Natural killer cell (primary cell): ENCODE data around the gene APC. TPM values are rescaled to one million over a fixed set of nuclear protein-coding genes. Genes with fewer than 3 reads are reported as not detected.

Source experiments
- ATAC-seq, 3 donors: fragments of 150-1000 bp in 2 of 3; fragments of 200-7000 bp in 1 of 3; cut with Tn5 transposase; 1 replicate in 1 of 3; 2 replicates in 2 of 3; pipeline ENCODE4 v1.10.0; 2021; ENCODE audit warnings: mild to moderate bottlenecking in 2 of 3, moderate library complexity in 2 of 3
- DNase-seq, 2 donors: peaks; one replicate each; pipeline versions ENCODE4 v3.0.0 to v3.0.0-alpha.2; 2013 to 2021; ENCODE audit warnings: mixed read lengths in 1 of 2
- H3K27ac ChIP-seq: one replicate; pipeline ENCODE4 v1.5.1; 2013; ENCODE audit warnings: mild to moderate bottlenecking, low read length
- H3K27me3 ChIP-seq: one replicate; pipeline ENCODE4 v1.6.1; 2013; ENCODE audit warnings: low read length; ENCODE audit not compliant: control insufficient read depth, insufficient read depth
- H3K36me3 ChIP-seq: one replicate; pipeline ENCODE4 v1.6.1; 2013; ENCODE audit warnings: low read length; ENCODE audit not compliant: control insufficient read depth, insufficient read depth
- H3K4me1 ChIP-seq: one replicate; pipeline ENCODE4 v1.6.1; 2013; ENCODE audit warnings: low read length; ENCODE audit not compliant: control insufficient read depth, insufficient read depth
- H3K4me3 ChIP-seq: one replicate; pipeline ENCODE4 v1.5.1; 2013; ENCODE audit warnings: low read length
- H3K9me3 ChIP-seq: one replicate; pipeline ENCODE4 v1.6.1; 2013; ENCODE audit warnings: low read length; ENCODE audit not compliant: control insufficient read depth, insufficient read depth
- H3K27ac Mint-ChIP-seq, 2 donors: one replicate each; pipeline ENCODE4 v1.8.0; 2022; ENCODE audit warnings: mild to moderate bottlenecking in 2 of 2, mixed read lengths in 2 of 2, moderate library complexity in 1 of 2
- H3K27me3 Mint-ChIP-seq, 2 donors: one replicate each; pipeline ENCODE4 v1.8.0; 2022; ENCODE audit warnings: low read depth in 2 of 2, mixed read lengths in 2 of 2
- H3K36me3 Mint-ChIP-seq: one replicate; pipeline ENCODE4 v1.8.0; 2022; ENCODE audit warnings: mixed read lengths
- H3K4me1 Mint-ChIP-seq, 2 donors: one replicate each; pipeline ENCODE4 v1.8.0; 2022; ENCODE audit warnings: mixed read lengths in 2 of 2
- H3K4me3 Mint-ChIP-seq: one replicate; pipeline ENCODE4 v1.8.0; 2022; ENCODE audit warnings: mild to moderate bottlenecking, moderate library complexity, mixed read lengths
- H3K9me3 Mint-ChIP-seq, 2 donors: one replicate each; pipeline ENCODE4 v1.8.0; 2022; ENCODE audit warnings: mixed read lengths in 2 of 2
- WGBS: methylation state at CpG from one replicate; pipeline ENCODE4 v1.1.7; 2013; ENCODE audit warnings: missing lambda C conversion rate; ENCODE audit not compliant: insufficient coverage; 5-methylcytosine and 5-hydroxymethylcytosine counted together
- intact Hi-C: fragments of 100-400 bp; cut with micrococcal nuclease; formaldehyde crosslinking; loops from one replicate; pipeline ENCODE4 v1.14.2; 2022
- total RNA-seq, 4 donors: library from RNA; stranded (reverse); fragments of 120-200 nt in 1 of 4; gene quantifications; one replicate each; pipeline versions ENCODE4 v1.2.3 to v1.2.4, GENCODE V29; 2013 to 2022
- TF ChIP-seq, protein P1 (sequence below): fragments of 200-600 bp; IDR thresholded peaks from one replicate; pipeline ENCODE4 v1.8.0; 2022; ENCODE audit warnings: antibody characterized with exemption

The APC gene
- total RNA-seq, 3 donors from 2014 or later (not counting 1 experiment from before 2014, with no cell fraction given) = 40.1 to 52.3 (median 49.0) TPM

- H3K36me3 Mint-ChIP-seq = peaks cover 1% of the 10 kb centered on the region
- TF ChIP-seq, protein P1, sequence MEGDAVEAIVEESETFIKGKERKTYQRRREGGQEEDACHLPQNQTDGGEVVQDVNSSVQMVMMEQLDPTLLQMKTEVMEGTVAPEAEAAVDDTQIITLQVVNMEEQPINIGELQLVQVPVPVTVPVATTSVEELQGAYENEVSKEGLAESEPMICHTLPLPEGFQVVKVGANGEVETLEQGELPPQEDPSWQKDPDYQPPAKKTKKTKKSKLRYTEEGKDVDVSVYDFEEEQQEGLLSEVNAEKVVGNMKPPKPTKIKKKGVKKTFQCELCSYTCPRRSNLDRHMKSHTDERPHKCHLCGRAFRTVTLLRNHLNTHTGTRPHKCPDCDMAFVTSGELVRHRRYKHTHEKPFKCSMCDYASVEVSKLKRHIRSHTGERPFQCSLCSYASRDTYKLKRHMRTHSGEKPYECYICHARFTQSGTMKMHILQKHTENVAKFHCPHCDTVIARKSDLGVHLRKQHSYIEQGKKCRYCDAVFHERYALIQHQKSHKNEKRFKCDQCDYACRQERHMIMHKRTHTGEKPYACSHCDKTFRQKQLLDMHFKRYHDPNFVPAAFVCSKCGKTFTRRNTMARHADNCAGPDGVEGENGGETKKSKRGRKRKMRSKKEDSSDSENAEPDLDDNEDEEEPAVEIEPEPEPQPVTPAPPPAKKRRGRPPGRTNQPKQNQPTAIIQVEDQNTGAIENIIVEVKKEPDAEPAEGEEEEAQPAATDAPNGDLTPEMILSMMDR = no peak
- no peaks in the 10 kb centered on the region for H3K27me3 ChIP-seq
- no peaks in the 10 kb centered on the region for H3K9me3 Mint-ChIP-seq
- H3K4me1 Mint-ChIP-seq = peaks cover 6 to 7% of the 10 kb centered on the region in 2 donors
- no peak overlapping the region for H3K4me3 Mint-ChIP-seq
- H3K9me3 ChIP-seq = no peaks in the 10 kb centered on the region
- ATAC-seq = no peak
- H3K27me3 Mint-ChIP-seq = no peaks in the 10 kb centered on the region
- intact Hi-C loops = no loop called here
- H3K4me3 ChIP-seq = no peak overlapping the region
- no peak overlapping the region for H3K27ac Mint-ChIP-seq
- H3K4me1 ChIP-seq = no peaks in the 10 kb centered on the region
- no peaks in the 10 kb centered on the region for H3K36me3 ChIP-seq
- no peak overlapping the region for H3K27ac ChIP-seq
- no peak for DNase-seq
- WGBS = 96% methylated on average over 5 of the region's 5 CpGs
Observed at GRCh38 chr5:112846556-112846955, 108.9 kb downstream of the APC start.

DNA sequence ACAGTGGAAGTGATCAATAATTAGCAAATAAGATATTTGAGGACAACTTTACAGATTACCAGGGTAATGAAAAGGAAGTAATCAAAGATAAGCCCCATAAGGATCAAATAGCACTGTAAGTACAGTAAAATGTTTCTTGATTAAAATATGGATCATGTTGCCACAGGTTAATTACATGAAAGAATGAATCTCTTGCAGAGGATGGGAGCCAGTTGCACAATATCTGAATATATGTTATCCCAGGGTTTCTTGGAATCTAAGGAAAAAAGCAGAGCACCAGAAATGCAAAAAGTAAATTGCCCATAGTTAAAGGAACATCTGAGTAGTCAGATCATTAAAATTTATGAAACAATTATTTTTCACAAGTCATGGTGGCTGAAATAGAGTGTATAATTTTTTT lies 109.6 kb downstream of the APC start:
- TF ChIP-seq, protein P1 = no peak
- no peak for ATAC-seq
- H3K4me1 ChIP-seq = no peaks in the 10 kb centered on the region
- no peaks in the 10 kb centered on the region for H3K36me3 ChIP-seq
- peaks cover 6 to 7% of the 10 kb centered on the region in 2 donors for H3K4me1 Mint-ChIP-seq
- no peak overlapping the region for H3K27ac Mint-ChIP-seq
- no peak overlapping the region for H3K27ac ChIP-seq
- DNase-seq = no peak
- H3K4me3 Mint-ChIP-seq = no peak overlapping the region
- H3K36me3 Mint-ChIP-seq = no peaks in the 10 kb centered on the region
- H3K9me3 Mint-ChIP-seq = no peaks in the 10 kb centered on the region
- H3K9me3 ChIP-seq = no peaks in the 10 kb centered on the region
- H3K27me3 Mint-ChIP-seq = peaks cover 0 to 2% of the 10 kb centered on the region in 2 donors
- intact Hi-C loops = no loop called here
- no peak overlapping the region for H3K4me3 ChIP-seq
- no peaks in the 10 kb centered on the region for H3K27me3 ChIP-seq

- 62% methylated on average over 7 of the region's 8 CpGs for WGBS
- Mint-ChIP-seq H3K27me3 (peaks cover 0 to 2% of the 10 kb centered on the region in 2 donors), H3K4me3 (no peak overlapping the region), H3K27ac (no peak overlapping the region), H3K36me3 (no peaks in the 10 kb centered on the region), H3K4me1 (peaks cover 6 to 7% of the 10 kb centered on the region in 2 donors), H3K9me3 (no peaks in the 10 kb centered on the region)
- H3K27ac ChIP-seq = no peak overlapping the region
- ATAC-seq (peak; percentile 83 to 99 (median 95)), DNase-seq (peak in 1 of 2 donors; percentile 69)
- H3K4me1 ChIP-seq = no peaks in the 10 kb centered on the region
- H3K27me3 ChIP-seq = no peaks in the 10 kb centered on the region
- H3K9me3 ChIP-seq = no peaks in the 10 kb centered on the region
- intact Hi-C loops = loop anchor here (2.0 kb wide), 1 partner anchor 297 kb away; no protein-coding TSS in a partner anchor
- no peaks in the 10 kb centered on the region for H3K36me3 ChIP-seq
- TF ChIP-seq, protein P1 = peak; percentile 66
- no peak overlapping the region for H3K4me3 ChIP-seq
Observed at GRCh38 chr5:112848116-112848811, 110.6 kb downstream of the APC start.

DNA sequence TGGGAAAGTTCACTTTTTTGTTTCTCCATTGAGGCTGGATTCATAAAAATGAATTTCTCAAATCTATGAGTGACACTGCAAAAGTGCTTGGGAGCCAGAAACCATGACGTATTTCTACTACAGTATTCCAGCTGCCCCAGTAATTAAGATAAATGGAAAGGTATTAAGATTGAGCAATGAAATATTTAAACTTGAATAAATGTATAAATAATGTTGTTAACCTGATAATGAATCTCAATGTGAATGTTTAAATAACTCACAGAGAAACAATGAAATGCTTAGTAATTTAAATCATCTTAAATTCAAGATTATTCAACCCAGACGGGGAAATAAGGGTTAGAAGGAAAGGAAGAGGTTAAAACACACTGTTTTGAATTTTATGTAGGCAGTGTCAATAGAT lies 112.2 kb downstream of the APC start:
- Histone ChIP-seq H3K4me1 (no peaks in the 10 kb centered on the region), H3K27ac (no peak overlapping the region), H3K4me3 (no peak overlapping the region), H3K36me3 (no peaks in the 10 kb centered on the region), H3K27me3 (no peaks in the 10 kb centered on the region), H3K9me3 (no peaks in the 10 kb centered on the region)
- intact Hi-C loops = loop anchor here (2.0 kb wide), 1 partner anchor 299 kb away; no protein-coding TSS in a partner anchor
- ATAC-seq (no peak), DNase-seq (no peak)
- Mint-ChIP-seq H3K36me3 (peaks cover 5% of the 10 kb centered on the region), H3K27me3 (peaks cover 7% of the 10 kb centered on the region in 2 donors), H3K4me3 (no peak overlapping the region), H3K4me1 (peaks cover 6 to 7% of the 10 kb centered on the region in 2 donors), H3K27ac (no peak overlapping the region), H3K9me3 (peaks cover 4% of the 10 kb centered on the region in 2 donors)
- 100% methylated on average over 1 of the region's 2 CpGs for WGBS
- TF ChIP-seq, protein P1 = no peak
